ENCODE measurements around the gene KATNA1.

Gene KATNA1

GRCh38 chr6:149627672-149628071, 20.8 kb downstream of the KATNA1 start:
- no peak for DNase-seq
- in situ Hi-C loops (cut with HindIII; ENCODE audit: low pct_ligation_motif_present, low pct_unique_long_range_greater_than_20kb, low sequenced_read_pairs), result no loop called here

GRCh38 chr6:149615805-149616204, 32.7 kb downstream of the KATNA1 start:
- no peak for DNase-seq
- in situ Hi-C loops (cut with HindIII; ENCODE audit: low pct_ligation_motif_present, low pct_unique_long_range_greater_than_20kb, low sequenced_read_pairs), result no loop called here

GRCh38 chr6:149614337-149614736, 34.2 kb downstream of the KATNA1 start:
- no peak for DNase-seq
- in situ Hi-C loops (cut with HindIII; ENCODE audit: low pct_ligation_motif_present, low pct_unique_long_range_greater_than_20kb, low sequenced_read_pairs), result no loop called here

GRCh38 chr6:149608381-149608982, 40.0 kb downstream of the KATNA1 start:
- in situ Hi-C loops (cut with HindIII; ENCODE audit: low pct_ligation_motif_present, low pct_unique_long_range_greater_than_20kb, low sequenced_read_pairs), result no loop called here
- DNase-seq, result no peak

- DNase-seq, result no peak
- in situ Hi-C loops (cut with HindIII; ENCODE audit: low pct_ligation_motif_present, low pct_unique_long_range_greater_than_20kb, low sequenced_read_pairs), result no loop called here
Measured at GRCh38 chr6:149600508-149600907, 48.0 kb downstream of the KATNA1 start.

GRCh38 chr6:149593408-149593807, 55.1 kb downstream of the KATNA1 start:
- peak; percentile 47 for DNase-seq
- in situ Hi-C loops (cut with HindIII; ENCODE audit: low pct_ligation_motif_present, low pct_unique_long_range_greater_than_20kb, low sequenced_read_pairs), result no loop called here

- DNase-seq, result no peak
- in situ Hi-C loops (cut with HindIII; ENCODE audit: low pct_ligation_motif_present, low pct_unique_long_range_greater_than_20kb, low sequenced_read_pairs), result no loop called here
Measured at GRCh38 chr6:149592983-149593382, 55.5 kb downstream of the KATNA1 start.

- no peak for DNase-seq
- in situ Hi-C loops (cut with HindIII; ENCODE audit: low pct_ligation_motif_present, low pct_unique_long_range_greater_than_20kb, low sequenced_read_pairs), result no loop called here
Measured at GRCh38 chr6:149586149-149586548, 62.4 kb downstream of the KATNA1 start.

GRCh38 chr6:149581349-149581748, 67.2 kb downstream of the KATNA1 start:
- in situ Hi-C loops (cut with HindIII; ENCODE audit: low pct_ligation_motif_present, low pct_unique_long_range_greater_than_20kb, low sequenced_read_pairs), result no loop called here
- no peak for DNase-seq

- in situ Hi-C loops (cut with HindIII; ENCODE audit: low pct_ligation_motif_present, low pct_unique_long_range_greater_than_20kb, low sequenced_read_pairs), result no loop called here
- DNase-seq, result no peak
Measured at GRCh38 chr6:149580880-149581279, 67.6 kb downstream of the KATNA1 start.

GRCh38 chr6:149567945-149568585, 80.4 kb downstream of the KATNA1 start:
- no peak for DNase-seq
- in situ Hi-C loops (cut with HindIII; ENCODE audit: low pct_ligation_motif_present, low pct_unique_long_range_greater_than_20kb, low sequenced_read_pairs), result no loop called here

GRCh38 chr6:149567194-149567586, 81.3 kb downstream of the KATNA1 start:
- no peak for DNase-seq
- in situ Hi-C loops (cut with HindIII; ENCODE audit: low pct_ligation_motif_present, low pct_unique_long_range_greater_than_20kb, low sequenced_read_pairs), result no loop called here

- peak; percentile 53 for DNase-seq
Measured at GRCh38 chr6:149566410-149567193, 81.9 kb downstream of the KATNA1 start.

GRCh38 chr6:149565527-149566409, 82.7 kb downstream of the KATNA1 start, which contains the start of gene GINM1:
TSS of gene GINM1 (plus strand) at chr6:149566375. CDS start at chr6:149566415, 40 bp downstream.
- peak; percentile 92 for DNase-seq
- in situ Hi-C loops (cut with HindIII; ENCODE audit: low pct_ligation_motif_present, low pct_unique_long_range_greater_than_20kb, low sequenced_read_pairs), result no loop called here

More at GRCh38 chr6:149566410-149567193, 81.9 kb downstream of the KATNA1 start:
- in situ Hi-C loops (cut with HindIII; ENCODE audit: low pct_ligation_motif_present, low pct_unique_long_range_greater_than_20kb, low sequenced_read_pairs), result no loop called here

GRCh38 chr6:149563928-149564325, 84.6 kb downstream of the KATNA1 start:
- no peak for DNase-seq
- in situ Hi-C loops (cut with HindIII; ENCODE audit: low pct_ligation_motif_present, low pct_unique_long_range_greater_than_20kb, low sequenced_read_pairs), result no loop called here

GRCh38 chr6:149563203-149563927, 85.1 kb downstream of the KATNA1 start:
- in situ Hi-C loops (cut with HindIII; ENCODE audit: low pct_ligation_motif_present, low pct_unique_long_range_greater_than_20kb, low sequenced_read_pairs), result no loop called here
- peak; percentile 25 for DNase-seq

GRCh38 chr6:149560736-149561135, 87.8 kb downstream of the KATNA1 start:
- peak; percentile 35 for DNase-seq
- in situ Hi-C loops (cut with HindIII; ENCODE audit: low pct_ligation_motif_present, low pct_unique_long_range_greater_than_20kb, low sequenced_read_pairs), result no loop called here

- in situ Hi-C loops (cut with HindIII; ENCODE audit: low pct_ligation_motif_present, low pct_unique_long_range_greater_than_20kb, low sequenced_read_pairs), result no loop called here
- no peak for DNase-seq
Measured at GRCh38 chr6:149559389-149559788, 89.1 kb downstream of the KATNA1 start.

Measured in ACHN (cell line).